K562 (cell line): ENCODE measurements around the gene GALM. TPM values are rescaled to one million over a fixed set of nuclear protein-coding genes. Genes with fewer than 3 reads are reported as not detected.

Experiments used
- BCL6 ChIP-seq: fragments of 250-450 bp; sonication (Bioruptor Pico); IDR thresholded peaks from 2 replicates; pipeline ENCODE4 v1.4.0; 2020
- EGR1 ChIP-seq: fragments of 450-650 bp; conservative IDR thresholded peaks from 2 replicates; pipeline ENCODE4 v1.6.1; 2017; ENCODE audit warnings: mild to moderate bottlenecking
- EZH2 ChIP-seq: IDR thresholded peaks from 2 replicates; pipeline ENCODE4 v1.6.1; 2012; ENCODE audit warnings: low read depth, mild to moderate bottlenecking, inconsistent platforms, low read length, borderline replicate concordance
- FOXO4 ChIP-seq: fragments of 450-650 bp; formaldehyde crosslinking; IDR thresholded peaks from 2 replicates; pipeline ENCODE4 v1.4.0; 2020; ENCODE audit warnings: mild to moderate bottlenecking, moderate library complexity
- FOXP4 ChIP-seq: sonication (generic); formaldehyde crosslinking; IDR thresholded peaks from 2 replicates; pipeline ENCODE4 v1.8.0; 2022; ENCODE audit warnings: mild to moderate bottlenecking, missing genetic modification reagents, borderline replicate concordance
- GTF2E2 ChIP-seq: fragments of 200-800 bp; sonication (Bioruptor generic); IDR thresholded peaks from 2 replicates; pipeline ENCODE4 v1.6.1; 2016; ENCODE audit warnings: missing genetic modification characterization, missing compliant biosample characterization
- PHB ChIP-seq: fragments of 250-450 bp; sonication (Bioruptor Pico); IDR thresholded peaks from 2 replicates; pipeline ENCODE4 v1.5.0; 2021
- PKNOX1 ChIP-seq: fragments of 450-650 bp; IDR thresholded peaks from 2 replicates; pipeline ENCODE4 v1.6.1; 2016
- TBP ChIP-seq: optimal IDR thresholded peaks from 2 replicates; pipeline ENCODE3; 2011; ENCODE audit warnings: low read depth, low read length, improper control_type of control experiment
- ZMIZ1 ChIP-seq, 2 experiments: fragments of 150-350 bp in 1 of 2; IDR thresholded peaks; 2 replicates each; pipeline ENCODE4 v1.6.1; 2012 to 2016; ENCODE audit warnings: low read depth in 2 of 2, low read length in 2 of 2, mild to moderate bottlenecking in 1 of 2, moderate library complexity in 1 of 2
- ZNF134 ChIP-seq: fragments of 250-450 bp; sonication (Bioruptor Pico); conservative IDR thresholded peaks from 2 replicates; pipeline ENCODE4 v1.4.0; 2020
- ZNF76 ChIP-seq: fragments of 250-450 bp; sonication (Bioruptor Pico); IDR thresholded peaks from 2 replicates; pipeline ENCODE4 v1.4.0; 2020; ENCODE audit warnings: mild to moderate bottlenecking, moderate library complexity, borderline replicate concordance
- ZNF830 ChIP-seq: fragments of 250-450 bp; sonication (Bioruptor Pico); IDR thresholded peaks from 2 replicates; pipeline ENCODE4 v1.5.0; 2021; ENCODE audit warnings: mild to moderate bottlenecking
- polyA plus RNA-seq, 8 experiments: library from polyadenylated mRNA; depleted of rRNA in 4 of 8; stranded (reverse) in 5 of 8; unstranded in 3 of 8; fragments of >200 nt; fragmentation: Nextera tagmentation in 2 of 8; fragmentation: Illumina TruSeq in 1 of 8; extraction: Ambion mirVana in 2 of 8; extraction: Trizol in 1 of 8; gene quantifications; 2 replicates each; pipeline versions ENCODE4 v1.2.1 to v1.2.3, GENCODE V29; 2011 to 2014; ENCODE audit warnings: inconsistent platforms in 1 of 8, missing spikeins in 1 of 8
- total RNA-seq, 7 experiments: library from RNA; depleted of rRNA in 6 of 7; stranded (reverse); fragments of >200 nt in 6 of 7; fragmentation: Illumina TruSeq in 2 of 7; extraction: Trizol in 2 of 7; gene quantifications; 2 replicates each; pipeline versions ENCODE4 v1.2.1 to v1.2.3, GENCODE V29; 2011 to 2021; ENCODE audit warnings: low replicate concordance in 1 of 7
- TF ChIP-seq, protein P1 (sequence below): fragments of 250-450 bp; sonication (Bioruptor Pico); IDR thresholded peaks from 2 replicates; pipeline ENCODE4 v1.4.0; 2020; ENCODE audit warnings: mild to moderate bottlenecking
- TF ChIP-seq, protein P2 (sequence below): fragments of 250-450 bp; sonication (Bioruptor Pico); IDR thresholded peaks from 2 replicates; pipeline ENCODE4 v1.9.0; 2021; ENCODE audit warnings: mild to moderate bottlenecking, inconsistent platforms

The GALM gene
- total and polyA plus RNA-seq, 9 of the 15 experiments (the other 6 are each of a cell fraction or from before 2014, with no cell fraction given): 22.1 to 51.7 (median 27.9) TPM

DNA sequence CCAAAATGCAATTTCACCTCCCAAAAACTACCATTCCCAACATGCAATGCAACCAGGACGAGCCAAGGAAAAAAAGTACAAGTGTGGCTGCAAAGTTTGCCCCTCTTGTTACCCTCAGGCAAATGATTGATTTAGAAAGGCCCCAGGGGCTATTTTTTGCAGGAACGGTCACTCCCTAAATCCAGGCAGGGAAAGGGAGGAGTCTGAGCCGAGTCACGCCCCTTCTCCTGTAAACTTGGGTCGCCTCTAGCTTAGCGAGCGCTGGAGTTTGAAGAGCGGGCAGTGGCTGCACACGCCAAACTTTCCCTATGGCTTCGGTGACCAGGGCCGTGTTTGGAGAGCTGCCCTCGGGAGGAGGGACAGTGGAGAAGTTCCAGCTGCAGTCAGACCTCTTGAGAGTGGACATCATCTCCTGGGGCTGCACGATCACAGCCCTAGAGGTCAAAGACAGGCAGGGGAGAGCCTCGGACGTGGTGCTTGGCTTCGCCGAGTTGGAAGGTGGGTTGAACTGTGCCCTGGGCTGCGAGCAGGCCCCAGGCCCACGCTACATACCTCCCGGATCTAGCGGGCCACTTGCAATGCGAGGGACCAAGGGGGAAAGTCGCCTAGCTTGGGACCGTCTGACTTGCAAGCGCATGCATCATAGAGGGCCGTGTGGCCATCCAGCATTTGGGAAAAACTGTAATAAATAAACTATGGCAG, at the start of gene GALM (continued):
- no peak for TF ChIP-seq FOXP4 (CRISPR knock-in tag)
- TF ChIP-seq ZNF76: no peak; the same call in 1 of the 2 replicates
- no peak for TF ChIP-seq PHB (CRISPR knock-in tag)
- TF ChIP-seq EZH2: no peak
- TF ChIP-seq, protein P1, sequence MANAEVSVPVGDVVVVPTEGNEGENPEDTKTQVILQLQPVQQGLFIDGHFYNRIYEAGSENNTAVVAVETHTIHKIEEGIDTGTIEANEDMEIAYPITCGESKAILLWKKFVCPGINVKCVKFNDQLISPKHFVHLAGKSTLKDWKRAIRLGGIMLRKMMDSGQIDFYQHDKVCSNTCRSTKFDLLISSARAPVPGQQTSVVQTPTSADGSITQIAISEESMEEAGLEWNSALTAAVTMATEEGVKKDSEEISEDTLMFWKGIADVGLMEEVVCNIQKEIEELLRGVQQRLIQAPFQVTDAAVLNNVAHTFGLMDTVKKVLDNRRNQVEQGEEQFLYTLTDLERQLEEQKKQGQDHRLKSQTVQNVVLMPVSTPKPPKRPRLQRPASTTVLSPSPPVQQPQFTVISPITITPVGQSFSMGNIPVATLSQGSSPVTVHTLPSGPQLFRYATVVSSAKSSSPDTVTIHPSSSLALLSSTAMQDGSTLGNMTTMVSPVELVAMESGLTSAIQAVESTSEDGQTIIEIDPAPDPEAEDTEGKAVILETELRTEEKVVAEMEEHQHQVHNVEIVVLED: no peak
- no peak for TF ChIP-seq ZNF830 (CRISPR knock-in tag)
- TF ChIP-seq BCL6: no peak
- TF ChIP-seq, protein P2, sequence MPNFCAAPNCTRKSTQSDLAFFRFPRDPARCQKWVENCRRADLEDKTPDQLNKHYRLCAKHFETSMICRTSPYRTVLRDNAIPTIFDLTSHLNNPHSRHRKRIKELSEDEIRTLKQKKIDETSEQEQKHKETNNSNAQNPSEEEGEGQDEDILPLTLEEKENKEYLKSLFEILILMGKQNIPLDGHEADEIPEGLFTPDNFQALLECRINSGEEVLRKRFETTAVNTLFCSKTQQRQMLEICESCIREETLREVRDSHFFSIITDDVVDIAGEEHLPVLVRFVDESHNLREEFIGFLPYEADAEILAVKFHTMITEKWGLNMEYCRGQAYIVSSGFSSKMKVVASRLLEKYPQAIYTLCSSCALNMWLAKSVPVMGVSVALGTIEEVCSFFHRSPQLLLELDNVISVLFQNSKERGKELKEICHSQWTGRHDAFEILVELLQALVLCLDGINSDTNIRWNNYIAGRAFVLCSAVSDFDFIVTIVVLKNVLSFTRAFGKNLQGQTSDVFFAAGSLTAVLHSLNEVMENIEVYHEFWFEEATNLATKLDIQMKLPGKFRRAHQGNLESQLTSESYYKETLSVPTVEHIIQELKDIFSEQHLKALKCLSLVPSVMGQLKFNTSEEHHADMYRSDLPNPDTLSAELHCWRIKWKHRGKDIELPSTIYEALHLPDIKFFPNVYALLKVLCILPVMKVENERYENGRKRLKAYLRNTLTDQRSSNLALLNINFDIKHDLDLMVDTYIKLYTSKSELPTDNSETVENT (CRISPR knock-in tag): 0 out of 2 replicates have a peak, but pooled peaks have one; percentile 31
- TF ChIP-seq PKNOX1: peak; percentile 78
- no peak; the same call in 1 of the 2 replicates for TF ChIP-seq ZNF134 (CRISPR knock-in tag)
- TF ChIP-seq GTF2E2: peak; percentile 70; the same call in 1 of the 2 replicates
- no peak for TF ChIP-seq EGR1
- TF ChIP-seq FOXO4 (CRISPR knock-in tag): no peak
- peak; percentile 40 for TF ChIP-seq TBP
- TF ChIP-seq ZMIZ1 (IDR thresholded peaks at IDR 0.05; ENCODE audit: low read depth in 2 of 2, low read length in 2 of 2): no peak
